Measurements from ENCODE around the gene APOL1. TPM values are rescaled to one million over a fixed set of nuclear protein-coding genes. Genes with fewer than 3 reads are reported as not detected.
"Not testable (repeated sequence)": the region's sequence is repeated elsewhere in the genome, so short reads cannot be mapped to it uniquely, and the experiment has no call there.

Gene APOL1
- total RNA-seq, 1 donor from 2014 or later = 62.5 TPM

DNA sequence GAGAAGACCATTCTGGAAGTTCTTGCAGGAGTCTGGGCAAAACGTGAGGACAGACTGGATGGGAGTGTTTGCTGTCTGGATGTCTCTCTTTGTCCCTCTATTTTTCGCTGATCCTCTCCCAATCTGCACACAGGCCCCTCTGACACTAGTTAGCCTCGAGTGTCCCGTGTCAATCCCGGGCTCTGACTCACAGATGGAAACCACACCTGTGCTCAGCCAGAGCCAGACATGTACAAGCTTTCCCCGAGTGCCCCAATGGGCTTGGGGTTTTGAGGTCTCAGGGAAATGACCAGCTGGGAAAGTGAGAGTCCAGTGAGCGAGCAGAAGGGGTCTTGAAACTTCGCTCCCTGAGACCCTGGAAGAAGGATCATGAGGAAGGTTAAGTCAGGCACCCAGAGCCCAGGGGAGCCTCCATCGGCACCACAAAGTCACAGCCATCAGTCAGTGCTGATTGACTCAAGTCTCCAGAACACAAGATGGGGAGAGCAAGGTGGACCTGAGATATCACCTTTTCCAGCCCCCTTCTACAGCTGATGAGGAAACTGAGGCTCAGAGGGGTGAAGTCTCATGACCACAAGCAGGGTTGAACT is 27.5 kb upstream of the APOL1 start:
- intact Hi-C loops (cut with micrococcal nuclease) = no loop called here

DNA sequence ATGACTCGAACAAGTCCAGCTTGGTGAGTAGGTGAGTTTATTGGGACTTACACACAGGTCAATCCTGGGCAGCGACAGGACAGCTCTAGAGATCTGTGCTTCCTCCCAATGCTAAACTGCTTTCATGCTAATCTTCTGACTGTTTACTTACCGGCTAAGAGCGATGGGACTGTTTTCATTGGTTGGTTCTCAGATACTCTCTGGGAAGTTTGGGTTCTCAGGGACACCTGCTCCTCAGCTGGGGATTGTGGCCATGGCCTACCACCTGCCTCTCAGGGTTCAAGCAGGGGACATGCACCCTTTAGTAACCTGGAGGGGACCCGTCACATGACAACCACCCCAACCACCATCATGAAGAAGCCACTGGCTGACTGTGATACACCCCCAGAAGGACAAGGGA is 26.7 kb upstream of the APOL1 start:
- intact Hi-C loops (cut with micrococcal nuclease) = no loop called here

DNA sequence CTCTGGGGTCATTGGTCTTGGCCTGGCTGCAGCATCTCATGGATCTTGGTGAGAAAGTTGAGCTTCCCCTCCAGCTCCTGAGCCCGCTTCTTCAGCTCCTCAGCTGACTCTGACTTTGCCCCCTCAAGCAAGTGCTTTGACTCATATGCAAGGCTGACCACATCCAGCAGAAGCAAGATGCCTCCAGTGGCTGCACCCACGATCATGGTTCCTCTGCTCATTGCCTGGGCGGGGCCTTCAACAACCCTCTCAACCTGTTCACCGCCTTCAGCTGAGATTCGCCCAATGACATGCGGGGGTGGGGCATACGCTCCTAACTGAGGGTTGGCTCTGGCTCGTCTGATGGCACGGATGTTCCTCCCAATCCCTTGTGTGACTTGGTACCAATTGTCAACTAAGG is 25.5 kb upstream of the APOL1 start:
- intact Hi-C loops (cut with micrococcal nuclease) = no loop called here

DNA sequence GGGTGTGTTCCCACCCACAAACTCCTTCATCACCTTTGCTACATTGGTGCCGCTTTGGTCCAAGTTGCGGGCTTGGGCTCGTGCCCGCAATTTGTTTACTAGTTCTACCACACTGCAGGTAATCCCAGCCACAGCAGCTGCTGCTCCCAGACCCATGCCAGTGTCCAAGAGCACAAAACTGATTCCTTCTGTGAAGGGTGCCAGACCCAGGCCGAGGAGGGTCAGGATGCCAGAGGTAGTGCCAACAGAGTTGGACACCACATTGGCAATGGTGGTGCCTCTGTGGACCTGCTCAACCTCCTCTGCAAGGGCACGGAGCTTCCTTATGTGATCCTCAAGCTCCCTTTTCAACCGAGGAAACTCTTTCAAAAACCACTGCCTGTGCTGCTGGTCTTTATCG is 25.1 kb upstream of the APOL1 start:
- intact Hi-C loops (cut with micrococcal nuclease) = no loop called here

DNA sequence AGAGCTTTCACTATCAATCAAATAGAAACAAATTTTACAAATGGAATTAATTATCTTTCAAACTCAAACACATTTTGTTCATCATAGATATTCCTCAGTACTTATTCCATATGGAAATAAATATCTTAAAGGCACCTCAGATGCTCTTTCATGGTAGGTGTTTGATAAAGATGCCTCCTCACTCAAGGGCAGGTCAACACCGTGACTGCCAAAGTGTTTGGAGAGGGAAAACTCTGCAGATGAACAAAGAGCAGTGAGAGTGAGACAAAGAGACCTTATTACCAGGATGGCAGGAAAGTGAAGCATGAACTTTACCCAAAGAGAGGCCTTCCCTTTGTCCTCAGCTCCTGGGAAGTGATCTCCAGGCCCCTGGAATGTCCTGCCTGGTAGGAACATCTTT is 24.6 kb upstream of the APOL1 start:
- intact Hi-C loops (cut with micrococcal nuclease) = not testable (repeated sequence)

DNA sequence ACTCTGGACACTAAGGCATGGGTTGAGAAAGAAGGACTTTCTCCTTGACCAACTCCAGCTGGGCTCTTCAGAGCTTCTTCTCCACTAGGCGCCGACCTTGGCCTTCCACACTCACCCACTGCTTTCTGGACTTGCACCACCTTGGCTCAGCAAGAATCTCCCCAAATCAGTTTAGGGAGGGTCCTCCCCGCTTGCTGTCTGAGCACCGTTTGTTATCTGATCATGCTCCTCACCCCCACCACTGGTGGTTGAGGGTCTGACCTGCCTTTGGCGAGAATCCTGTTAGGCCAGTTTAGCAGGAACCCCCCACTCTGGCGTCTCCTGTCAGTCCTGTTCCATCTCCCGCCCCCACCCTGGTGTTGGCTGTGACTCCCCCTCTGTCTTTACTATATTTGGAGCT is 24.0 kb upstream of the APOL1 start:
- intact Hi-C loops (cut with micrococcal nuclease) = no loop called here

DNA sequence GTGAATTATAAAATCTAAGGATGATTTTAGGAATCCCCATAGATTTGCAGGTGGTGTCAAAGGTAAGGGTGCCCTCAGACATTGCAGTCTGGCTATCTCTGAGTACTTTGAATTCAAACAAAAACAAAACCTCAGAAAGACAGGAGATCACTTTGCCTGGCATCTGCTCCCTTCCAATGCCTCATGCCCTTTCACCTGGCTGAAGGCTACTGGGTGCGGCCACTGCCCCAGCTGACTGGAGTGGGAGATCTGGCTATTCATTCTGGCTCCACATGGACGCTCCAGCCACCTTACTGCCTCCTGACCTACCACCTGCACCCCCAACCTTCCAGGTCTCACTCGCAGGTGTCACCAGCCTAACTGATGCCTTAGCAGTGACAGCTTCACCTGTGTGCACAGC is 23.3 kb upstream of the APOL1 start:
- intact Hi-C loops (cut with micrococcal nuclease) = not testable (repeated sequence)

DNA sequence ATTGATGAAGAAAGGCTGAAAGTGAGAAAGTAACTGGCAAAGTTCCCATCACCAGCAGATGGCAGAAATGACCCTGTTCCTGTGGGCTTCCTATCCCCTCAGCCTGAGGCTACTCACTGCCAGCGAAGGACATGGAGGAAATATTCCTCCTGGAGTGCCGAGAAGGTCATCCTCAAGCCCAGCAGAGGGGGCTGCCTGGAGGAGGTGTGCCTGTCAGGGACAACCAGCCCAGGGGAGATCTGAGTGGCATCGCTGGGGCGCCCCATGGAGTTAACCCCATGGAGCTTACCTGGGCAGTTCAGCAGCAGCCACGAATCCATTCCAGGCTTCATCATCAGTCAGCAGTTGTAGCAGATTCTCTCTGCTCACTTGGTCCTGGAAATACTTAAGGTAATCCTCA is 21.9 kb upstream of the APOL1 start:
- intact Hi-C loops (cut with micrococcal nuclease) = not testable (repeated sequence)

DNA sequence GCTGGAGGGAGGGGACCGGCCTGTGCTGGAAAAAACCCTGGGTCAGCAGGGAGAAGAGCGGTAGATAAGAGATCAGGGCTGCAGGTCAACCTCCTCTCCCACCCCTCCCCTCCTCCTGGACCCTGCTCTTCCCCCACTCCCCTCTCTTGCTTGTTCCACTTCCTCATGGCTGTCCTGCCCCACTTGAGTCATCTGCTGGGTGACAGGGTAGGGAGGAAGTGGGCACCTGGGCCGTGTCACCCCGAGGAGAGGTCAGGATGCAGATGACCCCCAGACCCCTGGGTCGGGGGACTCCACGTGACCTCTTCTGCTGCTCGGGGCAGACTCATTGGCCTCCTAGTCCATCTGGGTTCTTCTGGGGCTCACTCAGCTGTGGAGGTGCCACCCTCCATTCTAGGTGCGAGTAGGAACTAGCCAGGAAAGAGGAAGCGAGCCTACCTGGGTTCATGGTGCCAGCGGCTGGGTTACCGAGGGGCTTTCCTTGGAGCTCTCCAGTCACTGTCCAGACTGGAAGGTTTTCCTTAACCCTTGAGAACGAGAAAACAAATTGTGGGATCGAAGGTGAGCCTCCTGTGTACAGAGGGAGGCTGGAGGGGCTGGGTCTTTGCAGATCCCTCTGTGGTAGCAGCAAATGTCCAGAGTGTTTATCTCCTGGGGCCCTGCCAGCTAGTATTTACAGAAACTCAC is 20.1 kb upstream of the APOL1 start:
- intact Hi-C loops (cut with micrococcal nuclease) = no loop called here

DNA sequence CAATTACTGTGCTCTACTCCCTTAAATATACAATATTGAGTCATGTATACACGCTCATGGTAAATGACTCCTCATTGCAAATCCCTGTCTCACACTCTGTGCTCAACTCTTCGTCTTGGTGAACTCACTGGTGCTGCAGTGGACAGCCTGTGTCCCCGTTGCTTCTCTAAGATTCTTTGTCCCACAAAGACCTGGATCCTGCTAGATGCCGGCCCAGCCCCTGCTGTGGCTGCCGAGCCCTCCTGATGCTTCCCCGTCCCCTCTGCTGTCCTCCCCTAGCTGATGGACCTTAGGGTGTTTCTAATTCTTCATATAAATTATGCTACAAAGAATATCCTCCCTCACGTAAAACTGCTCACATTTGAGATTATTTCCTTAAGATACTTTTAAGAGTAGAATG is 19.1 kb upstream of the APOL1 start:
- intact Hi-C loops (cut with micrococcal nuclease) = no loop called here

DNA sequence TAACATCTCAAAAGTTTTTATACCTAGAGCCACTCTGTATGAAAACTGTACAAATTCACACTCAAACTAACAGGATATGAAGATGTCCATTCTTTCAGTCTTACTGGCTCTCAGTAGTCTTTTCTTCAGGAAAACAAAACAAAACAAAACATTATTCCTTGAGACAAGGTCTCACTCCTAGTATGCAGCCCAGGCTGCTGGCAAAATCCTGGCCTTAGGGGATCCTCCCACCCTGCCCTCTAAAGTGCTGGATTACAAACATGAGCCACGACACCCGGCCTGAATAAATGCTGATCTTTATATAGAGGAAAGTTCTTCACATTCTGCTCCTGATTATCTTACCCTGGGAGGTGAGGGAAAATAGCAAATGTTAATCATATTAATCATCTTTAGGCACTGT is 18.7 kb upstream of the APOL1 start:
- intact Hi-C loops (cut with micrococcal nuclease) = no loop called here

DNA sequence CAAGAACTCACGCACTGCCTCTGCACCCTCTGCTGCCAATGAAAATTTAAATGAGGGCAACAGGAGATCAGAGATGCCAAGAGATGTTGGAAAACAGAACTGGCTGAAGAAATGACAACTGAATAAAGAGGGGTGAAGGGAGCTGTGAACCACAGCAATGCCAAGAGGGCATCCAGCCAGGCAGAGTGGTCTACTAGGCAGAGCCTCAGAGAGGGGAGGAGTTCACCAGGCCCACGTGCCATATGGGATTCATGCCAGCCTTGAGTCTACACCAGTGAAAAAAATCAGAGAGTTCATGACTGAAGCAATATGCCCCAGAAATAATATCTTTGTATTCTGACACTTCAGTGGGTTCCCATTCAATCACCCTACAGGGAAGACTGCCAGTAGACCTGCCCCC is 18.0 kb upstream of the APOL1 start:
- intact Hi-C loops (cut with micrococcal nuclease) = no loop called here

DNA sequence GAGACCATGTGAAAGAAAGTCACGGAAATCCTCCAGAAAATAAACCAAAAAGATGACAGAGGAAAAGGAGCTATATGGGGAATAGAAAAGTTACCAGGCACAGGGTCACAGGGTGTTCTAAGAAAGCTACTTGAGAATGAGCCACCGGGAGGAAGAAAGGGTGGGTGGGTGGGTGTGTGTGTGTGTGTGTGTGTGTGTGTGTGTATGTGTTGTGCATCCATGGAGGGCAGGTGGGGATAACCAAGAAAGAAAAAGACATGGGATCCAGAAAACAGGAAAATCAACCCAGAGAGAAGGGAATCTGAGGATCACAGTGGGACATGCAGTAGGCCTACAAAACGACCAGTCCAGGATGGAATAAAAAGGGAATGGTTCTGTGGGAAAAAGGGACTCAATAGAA is 17.3 kb upstream of the APOL1 start:
- intact Hi-C loops (cut with micrococcal nuclease) = no loop called here

DNA sequence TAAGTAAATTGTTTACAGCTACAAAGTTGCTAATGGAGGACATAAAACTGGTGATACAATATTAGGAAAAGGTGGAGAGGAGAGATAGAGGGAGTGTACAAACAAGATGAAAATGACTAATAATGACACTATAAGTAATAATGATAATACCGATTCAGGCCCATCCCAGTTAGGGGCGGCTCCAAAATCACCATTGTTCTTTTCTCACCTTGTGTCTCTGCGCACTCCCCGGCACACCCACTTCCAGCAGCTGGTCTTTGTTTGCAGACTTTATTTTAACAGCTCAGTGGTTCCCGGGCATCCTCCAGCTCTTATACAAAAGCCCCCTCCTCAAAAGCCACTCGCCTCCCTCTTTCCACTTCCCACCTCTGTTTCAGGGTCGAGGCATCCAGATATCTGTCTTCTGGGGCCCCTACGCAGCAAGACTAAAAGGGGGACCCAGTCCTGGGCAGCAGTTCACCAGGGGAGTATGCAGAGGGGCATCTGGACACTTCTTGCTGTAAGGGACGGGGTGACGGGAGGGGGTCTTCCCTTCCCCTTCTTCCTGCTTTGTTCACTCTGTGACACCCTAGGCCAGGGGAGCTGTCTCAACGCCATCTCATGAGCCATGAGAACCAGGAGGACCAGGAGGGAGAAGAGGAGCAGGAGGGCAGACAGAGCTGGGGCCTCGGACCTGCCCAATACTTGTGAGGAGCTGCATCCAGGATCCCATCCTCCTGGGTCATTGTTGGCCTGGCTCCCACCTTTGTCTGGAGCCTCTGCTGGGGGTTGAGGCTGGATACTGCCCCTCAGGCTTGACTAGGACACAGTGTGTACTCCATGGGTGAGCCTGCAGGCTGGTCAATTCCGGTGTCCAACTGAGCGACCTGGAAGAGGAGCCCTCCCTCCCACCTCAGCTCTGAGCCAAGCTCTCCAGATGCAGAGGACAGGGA is 16.3 kb upstream of the APOL1 start:
- intact Hi-C loops (cut with micrococcal nuclease) = no loop called here

DNA sequence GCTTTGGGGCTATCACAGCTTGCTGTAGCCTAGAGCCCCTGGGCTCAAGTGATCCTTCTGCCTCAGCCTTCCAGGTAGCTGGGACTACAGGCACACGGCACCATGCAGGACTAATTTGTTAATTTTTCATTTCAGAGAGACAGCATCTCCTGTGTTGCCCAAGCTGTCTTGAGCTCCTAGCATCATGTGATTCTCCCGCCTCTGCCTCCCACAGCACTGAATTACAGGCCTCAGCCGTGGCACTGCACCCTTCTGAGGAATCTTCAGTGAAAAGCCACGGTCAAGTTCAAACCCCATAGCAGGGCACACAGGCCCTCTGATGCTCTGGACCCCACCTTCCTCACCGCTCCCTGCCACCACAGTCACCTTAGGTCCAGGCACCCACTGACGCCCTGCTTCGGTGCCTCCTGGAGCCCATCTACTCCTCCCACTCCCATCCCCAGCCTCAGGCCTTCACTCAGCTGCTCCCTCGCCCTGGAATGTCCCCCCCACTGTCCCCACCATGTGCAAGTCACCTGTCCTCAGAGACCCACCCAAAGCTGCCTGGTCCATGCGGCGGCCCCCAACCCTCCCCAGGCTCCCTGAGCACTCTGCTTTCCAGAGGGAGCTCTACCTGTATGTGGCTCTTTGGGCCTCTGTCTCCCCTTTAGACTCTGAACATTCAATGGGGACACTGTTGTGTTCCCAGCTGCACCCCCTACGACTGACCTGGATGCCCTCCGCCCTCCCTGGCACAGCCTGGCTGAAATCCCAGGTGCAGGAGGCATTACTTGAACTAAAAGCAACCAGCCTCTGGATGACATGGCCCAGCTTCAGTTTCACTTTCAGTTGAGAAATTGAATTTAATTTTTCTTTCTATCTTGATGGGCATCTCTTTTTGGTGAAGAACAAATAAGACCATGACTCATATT is 15.2 kb upstream of the APOL1 start:
- intact Hi-C loops (cut with micrococcal nuclease) = loop anchor here (1.0 to 2.0 kb wide), 2 partner anchors 77 to 291 kb away; partner anchors contain the start of genes APOL3 and EIF3D

DNA sequence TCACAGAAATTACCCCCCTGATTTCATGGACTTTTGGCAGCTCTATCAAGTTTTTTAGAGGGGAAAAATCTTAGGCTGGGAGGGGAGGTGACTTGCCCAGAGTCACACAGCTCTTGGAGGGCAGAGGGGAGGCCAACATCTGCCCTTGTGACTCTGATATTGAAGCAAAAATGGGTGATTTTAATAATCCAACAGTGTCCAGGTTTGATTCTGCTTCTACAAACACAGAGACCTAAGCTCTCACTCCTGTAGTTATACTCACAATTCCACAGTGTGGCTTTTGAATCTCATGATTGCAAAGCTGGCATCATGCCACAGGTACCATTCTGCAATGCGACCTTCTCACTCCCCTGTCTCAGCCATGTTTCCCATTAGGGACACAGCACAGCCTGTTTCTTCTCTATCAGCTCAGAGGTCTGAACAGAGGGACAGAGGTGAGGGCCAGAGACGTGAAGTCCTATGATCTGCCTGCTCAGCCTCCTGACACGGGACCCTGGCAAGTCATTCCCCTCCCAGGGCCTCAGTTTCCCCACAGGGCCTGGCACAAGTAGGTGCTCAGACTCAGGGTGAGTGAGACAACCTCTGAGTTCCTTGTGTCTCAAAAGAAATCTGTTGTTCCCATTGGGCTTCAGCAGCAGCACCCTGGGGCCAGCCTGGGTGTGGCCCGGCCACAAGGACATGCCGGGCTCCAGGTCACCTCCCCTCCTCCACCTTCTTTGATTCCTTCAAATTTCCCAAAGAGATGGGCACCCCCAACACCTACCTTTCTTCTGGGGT is 14.4 kb upstream of the APOL1 start:
- intact Hi-C loops (cut with micrococcal nuclease) = loop anchor here (1.0 to 2.0 kb wide), 3 partner anchors 15 to 290 kb away; partner anchors contain the start of genes APOL1, APOL3 and EIF3D

DNA sequence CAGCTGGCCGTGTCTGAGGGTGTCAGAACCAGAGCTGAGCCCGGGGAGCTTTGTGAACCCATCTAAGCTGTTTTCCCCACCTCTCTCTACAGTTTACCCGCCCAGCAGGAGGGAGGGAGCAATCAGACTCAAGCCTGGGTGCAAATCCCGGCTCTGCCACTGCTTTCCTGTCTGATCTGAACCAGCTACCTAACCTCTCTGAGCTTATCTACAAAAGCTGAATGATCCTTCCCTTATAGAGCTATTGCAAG is 13.9 kb upstream of the APOL1 start:
- intact Hi-C loops (cut with micrococcal nuclease) = loop anchor here (1.0 to 2.0 kb wide), 2 partner anchors 14 to 290 kb away; partner anchors contain the start of genes APOL1 and EIF3D

DNA sequence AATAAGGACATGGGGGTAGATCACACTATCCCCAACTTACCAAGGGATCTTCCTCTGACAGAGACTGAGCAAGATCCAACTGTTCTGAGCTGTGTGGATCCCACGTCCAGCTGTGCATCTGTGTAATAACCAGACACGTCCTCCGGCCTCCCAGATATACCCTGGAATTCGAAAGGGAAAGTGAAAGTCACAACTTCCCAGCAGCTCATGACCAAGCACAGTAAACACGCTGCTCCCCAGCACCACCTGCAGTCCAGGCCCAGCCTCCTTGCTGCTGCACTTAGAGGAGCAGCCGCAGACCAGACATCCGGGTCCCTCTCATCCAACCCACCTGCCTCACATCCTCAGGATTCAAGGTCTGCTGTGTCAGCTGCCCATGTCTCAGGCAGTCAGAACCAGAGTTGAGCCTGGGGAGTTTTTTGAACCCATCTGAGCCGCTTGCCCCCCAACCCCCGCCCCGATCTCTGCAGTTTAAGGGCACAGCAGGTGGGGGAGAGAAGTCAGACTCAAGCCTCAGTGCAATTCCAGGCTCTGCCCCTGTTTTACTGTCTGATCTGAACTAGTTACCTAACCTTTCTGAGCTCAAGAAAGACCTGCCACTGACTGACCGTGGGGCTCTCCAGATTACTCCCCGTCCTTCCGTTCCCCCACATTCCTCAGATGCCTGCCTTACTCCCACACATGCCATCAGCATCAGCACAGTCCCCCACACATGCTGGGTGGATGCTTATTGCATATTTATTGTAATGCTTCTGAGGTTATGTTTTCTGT is 13.3 kb upstream of the APOL1 start, which contains the start of gene APOL2:
APOL2 (minus strand) TSS at position 127 of the 771 bp plus-strand sequence. CDS start 6,365 bp downstream, outside the sequence.
- intact Hi-C loops (cut with micrococcal nuclease) = loop anchor here (1.0 to 2.0 kb wide), 2 partner anchors 14 to 289 kb away; partner anchors contain the start of genes APOL1 and EIF3D

DNA sequence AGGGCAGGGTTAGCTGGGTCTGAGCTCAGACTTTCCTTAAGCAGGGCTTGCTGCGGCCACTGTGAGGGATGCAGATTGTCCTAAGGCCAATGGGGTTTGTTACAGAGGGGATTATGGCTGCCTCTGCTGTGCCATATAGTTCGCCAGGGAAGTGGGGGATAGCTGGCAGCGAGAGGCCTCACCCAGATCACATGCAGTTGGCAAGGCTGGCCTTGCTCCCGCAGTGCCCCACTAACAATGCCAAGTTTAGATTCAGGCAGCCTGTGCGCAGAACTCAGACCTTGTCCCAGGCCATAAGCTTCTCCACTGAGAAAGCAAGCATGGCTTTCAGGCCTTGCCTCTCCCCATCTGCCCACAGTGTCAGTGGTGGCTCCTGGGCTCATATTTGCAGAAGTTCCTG is 8.9 kb upstream of the APOL1 start:
- intact Hi-C loops (cut with micrococcal nuclease) = no loop called here

Data from T-helper 2 cell treated with Interferon-gamma antibody and Interleukin-4, amounts not matched to agents 100 ng/mL and 5 ng/mL, for 36 hours (primary cell).